ENCODE measurements around the gene CNTN5. TPM values are rescaled to one million over a fixed set of nuclear protein-coding genes. Genes with fewer than 3 reads are reported as not detected.

CNTN5 gene
- total RNA-seq, 1 donor from 2014 or later: 0.24 TPM

- Histone ChIP-seq H3K36me3 (no peaks in the 10 kb centered on the region), H3K27ac (no peak overlapping the region), H3K4me3 (no peak overlapping the region), H3K9me3 (no peaks in the 10 kb centered on the region), H3K27me3 (ENCODE audit: low read depth) (no peaks in the 10 kb centered on the region), H3K4me1 (no peaks in the 10 kb centered on the region)
- TF ChIP-seq CTCF (IDR thresholded peaks at IDR 0.05): no peak
- DNase-seq (no peak), ATAC-seq (no peak)
- intact Hi-C loops (cut with DNase I): no loop called here
Measured at GRCh38 chr11:99229544-99229943, 208.8 kb downstream of the CNTN5 start.

GRCh38 chr11:99234534-99234933 is 213.8 kb downstream of the CNTN5 start:
- no peak overlapping the region for H3K27ac ChIP-seq
- H3K9me3 ChIP-seq: no peaks in the 10 kb centered on the region
- H3K4me3 ChIP-seq: no peak overlapping the region
- intact Hi-C loops (cut with DNase I): no loop called here
- no peak for TF ChIP-seq CTCF (IDR thresholded peaks at IDR 0.05)
- no peaks in the 10 kb centered on the region for H3K27me3 ChIP-seq (ENCODE audit: low read depth)
- no peak for DNase-seq
- no peaks in the 10 kb centered on the region for H3K36me3 ChIP-seq
- H3K4me1 ChIP-seq: no peaks in the 10 kb centered on the region
- no peak for ATAC-seq

GRCh38 chr11:99238401-99238800 is 217.7 kb downstream of the CNTN5 start:
- DNase-seq: no peak
- intact Hi-C loops (cut with DNase I): no loop called here
- no peaks in the 10 kb centered on the region for H3K36me3 ChIP-seq
- H3K4me3 ChIP-seq: no peak overlapping the region
- no peak for TF ChIP-seq CTCF (IDR thresholded peaks at IDR 0.05)
- ATAC-seq: no peak
- no peaks in the 10 kb centered on the region for H3K27me3 ChIP-seq (ENCODE audit: low read depth)
- no peaks in the 10 kb centered on the region for H3K9me3 ChIP-seq
- no peaks in the 10 kb centered on the region for H3K4me1 ChIP-seq
- no peak overlapping the region for H3K27ac ChIP-seq

- intact Hi-C loops (cut with DNase I): no loop called here
- TF ChIP-seq CTCF (IDR thresholded peaks at IDR 0.05): no peak
- no peaks in the 10 kb centered on the region for H3K27me3 ChIP-seq (ENCODE audit: low read depth)
- H3K4me1 ChIP-seq: no peaks in the 10 kb centered on the region
- no peaks in the 10 kb centered on the region for H3K36me3 ChIP-seq
- no peaks in the 10 kb centered on the region for H3K9me3 ChIP-seq
- H3K4me3 ChIP-seq: no peak overlapping the region
- no peak overlapping the region for H3K27ac ChIP-seq
- no peak for DNase-seq
- ATAC-seq: no peak
Measured at GRCh38 chr11:99240192-99241030, 219.7 kb downstream of the CNTN5 start.

- no peak for ATAC-seq
- Histone ChIP-seq H3K4me1 (no peaks in the 10 kb centered on the region), H3K36me3 (no peaks in the 10 kb centered on the region), H3K9me3 (no peaks in the 10 kb centered on the region), H3K4me3 (no peak overlapping the region), H3K27ac (no peak overlapping the region), H3K27me3 (ENCODE audit: low read depth) (no peaks in the 10 kb centered on the region)
- DNase-seq: no peak
- no peak for TF ChIP-seq CTCF (IDR thresholded peaks at IDR 0.05)
- intact Hi-C loops (cut with DNase I): no loop called here
Measured at GRCh38 chr11:99241066-99241465, 220.3 kb downstream of the CNTN5 start.

All from lower lobe of right lung (tissue), 2 donors.